Upper lobe of left lung (tissue), 4 donors: Measurements from ENCODE around the gene FAF1.
"Not testable (repeated sequence)": the region's sequence is repeated elsewhere in the genome, so short reads cannot be mapped to it uniquely, and the experiment has no call there.

Source experiments
- EP300 ChIP-seq, 4 donors: sonication (generic); formaldehyde crosslinking; IDR thresholded peaks; one replicate each; pipeline ENCODE4 v1.5.1; 2017; ENCODE audit warnings: antibody characterized with exemption in 4 of 4, control low read depth in 2 of 4
- TF ChIP-seq, protein P1 (sequence below), 6 experiments: fragments of 450-650 bp in 4 of 6; fragments of 200-600 bp in 2 of 6; sonication (generic) in 2 of 6; IDR thresholded peaks; one replicate each; pipeline ENCODE4 v1.5.1; 2016 to 2019; ENCODE audit warnings: antibody characterized with exemption in 6 of 6

DNA sequence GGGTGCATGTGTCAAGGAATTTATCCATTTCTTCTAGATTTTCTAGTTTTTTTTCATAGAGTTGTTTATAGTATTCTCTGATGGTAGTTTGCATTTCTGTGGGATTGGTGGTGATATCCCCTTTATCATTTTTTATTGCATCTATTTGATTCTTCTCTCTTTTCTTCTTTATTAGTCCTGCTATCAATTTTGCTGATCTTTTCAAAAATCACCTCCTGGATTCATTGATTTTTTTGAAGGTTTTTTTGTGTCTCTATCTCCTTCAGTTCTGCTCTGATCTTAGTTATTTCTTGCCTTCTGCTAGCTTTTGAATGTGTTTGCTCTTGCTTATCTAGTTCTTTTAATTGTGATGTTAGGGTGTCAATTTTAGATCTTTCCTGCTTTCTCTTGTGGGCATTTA lies 52.5 kb downstream of the FAF1 start:
- TF ChIP-seq EP300 (IDR thresholded peaks at IDR 0.05) = not testable (repeated sequence)
- TF ChIP-seq, protein P1, sequence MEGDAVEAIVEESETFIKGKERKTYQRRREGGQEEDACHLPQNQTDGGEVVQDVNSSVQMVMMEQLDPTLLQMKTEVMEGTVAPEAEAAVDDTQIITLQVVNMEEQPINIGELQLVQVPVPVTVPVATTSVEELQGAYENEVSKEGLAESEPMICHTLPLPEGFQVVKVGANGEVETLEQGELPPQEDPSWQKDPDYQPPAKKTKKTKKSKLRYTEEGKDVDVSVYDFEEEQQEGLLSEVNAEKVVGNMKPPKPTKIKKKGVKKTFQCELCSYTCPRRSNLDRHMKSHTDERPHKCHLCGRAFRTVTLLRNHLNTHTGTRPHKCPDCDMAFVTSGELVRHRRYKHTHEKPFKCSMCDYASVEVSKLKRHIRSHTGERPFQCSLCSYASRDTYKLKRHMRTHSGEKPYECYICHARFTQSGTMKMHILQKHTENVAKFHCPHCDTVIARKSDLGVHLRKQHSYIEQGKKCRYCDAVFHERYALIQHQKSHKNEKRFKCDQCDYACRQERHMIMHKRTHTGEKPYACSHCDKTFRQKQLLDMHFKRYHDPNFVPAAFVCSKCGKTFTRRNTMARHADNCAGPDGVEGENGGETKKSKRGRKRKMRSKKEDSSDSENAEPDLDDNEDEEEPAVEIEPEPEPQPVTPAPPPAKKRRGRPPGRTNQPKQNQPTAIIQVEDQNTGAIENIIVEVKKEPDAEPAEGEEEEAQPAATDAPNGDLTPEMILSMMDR (IDR thresholded peaks at IDR 0.05) = not testable (repeated sequence)
